BLaER1 (cell line): ENCODE data around the gene BTBD9.

Experiments used
- H3K27ac ChIP-seq: shearing (Covaris generic); formaldehyde crosslinking; 2 replicates; pipeline ENCODE4 v1.8.1; 2022
- H3K27me3 ChIP-seq: shearing (Covaris generic); formaldehyde crosslinking; 2 replicates; pipeline ENCODE4 v1.8.1; 2022
- H3K36me3 ChIP-seq: shearing (Covaris generic); formaldehyde crosslinking; 2 replicates; pipeline ENCODE4 v1.8.1; 2022
- H3K4me1 ChIP-seq: shearing (Covaris generic); formaldehyde crosslinking; 2 replicates; pipeline ENCODE4 v1.8.1; 2022
- H3K4me2 ChIP-seq: shearing (Covaris generic); formaldehyde crosslinking; 2 replicates; pipeline ENCODE4 v1.8.1; 2022
- H3K4me3 ChIP-seq: shearing (Covaris generic); formaldehyde crosslinking; 2 replicates; pipeline ENCODE4 v1.8.1; 2022
- H3K9ac ChIP-seq: shearing (Covaris generic); formaldehyde crosslinking; 2 replicates; pipeline ENCODE4 v1.8.1; 2022
- H3K9me3 ChIP-seq: shearing (Covaris generic); formaldehyde crosslinking; 2 replicates; pipeline ENCODE4 v1.8.1; 2022
- H4K20me1 ChIP-seq: shearing (Covaris generic); formaldehyde crosslinking; 2 replicates; pipeline ENCODE4 v1.8.1; 2022
- Cebpa-rat ChIP-seq: shearing (Covaris generic); IDR thresholded peaks from 2 replicates; pipeline ENCODE4 v1.8.1; 2022

BTBD9 gene

GRCh38 chr6:38166411-38167240, 473.1 kb downstream of the BTBD9 start:
- H3K4me3 ChIP-seq: no peak overlapping the region
- no peaks in the 10 kb centered on the region for H3K27me3 ChIP-seq
- peaks cover 10% of the 10 kb centered on the region for H3K4me1 ChIP-seq

GRCh38 chr6:38164671-38165108, 475.0 kb downstream of the BTBD9 start:
- no peaks in the 10 kb centered on the region for H3K27me3 ChIP-seq
- no peak overlapping the region for H3K9ac ChIP-seq
- no peak overlapping the region for H3K27ac ChIP-seq
- TF ChIP-seq Cebpa-rat: no peak
- H4K20me1 ChIP-seq: peaks cover 14% of the 10 kb centered on the region; the same call in 1 of the 2 replicates
- H3K9me3 ChIP-seq: no peaks in the 10 kb centered on the region
- no peak overlapping the region for H3K4me3 ChIP-seq
- no peak overlapping the region for H3K4me2 ChIP-seq
- peaks cover 10% of the 10 kb centered on the region for H3K4me1 ChIP-seq
- H3K36me3 ChIP-seq: peaks cover 12% of the 10 kb centered on the region

More at GRCh38 chr6:38166411-38167240, 473.1 kb downstream of the BTBD9 start:
- Histone ChIP-seq H3K9ac (no peak overlapping the region), H4K20me1 (0 out of 2 replicates have a peak, but pooled peaks cover 8% of the 10 kb centered on the region), H3K27ac (no peak overlapping the region), H3K4me2 (no peak overlapping the region), H3K36me3 (no peaks in the 10 kb centered on the region), H3K9me3 (no peaks in the 10 kb centered on the region)
- no peak for TF ChIP-seq Cebpa-rat

GRCh38 chr6:38164131-38164481, 475.6 kb downstream of the BTBD9 start:
- Histone ChIP-seq H3K36me3 (peaks cover 16% of the 10 kb centered on the region), H3K9me3 (no peaks in the 10 kb centered on the region), H3K27me3 (no peaks in the 10 kb centered on the region), H3K4me1 (peaks cover 10% of the 10 kb centered on the region), H3K27ac (no peak overlapping the region), H3K4me3 (no peak overlapping the region), H3K9ac (no peak overlapping the region), H3K4me2 (no peak overlapping the region), H4K20me1 (peaks cover 14% of the 10 kb centered on the region; the same call in 1 of the 2 replicates)
- no peak for TF ChIP-seq Cebpa-rat

- TF ChIP-seq Cebpa-rat: no peak
- H3K9ac ChIP-seq: no peak overlapping the region
- H4K20me1 ChIP-seq: peaks cover 14% of the 10 kb centered on the region; the same call in 1 of the 2 replicates
- peaks cover 16% of the 10 kb centered on the region for H3K36me3 ChIP-seq
- no peak overlapping the region for H3K27ac ChIP-seq
- no peak overlapping the region for H3K4me3 ChIP-seq
- H3K4me1 ChIP-seq: peaks cover 10% of the 10 kb centered on the region
- H3K4me2 ChIP-seq: no peak overlapping the region
- no peaks in the 10 kb centered on the region for H3K27me3 ChIP-seq
- no peaks in the 10 kb centered on the region for H3K9me3 ChIP-seq
Measured at GRCh38 chr6:38163186-38164130, 476.3 kb downstream of the BTBD9 start.

GRCh38 chr6:38162493-38163185, 477.1 kb downstream of the BTBD9 start:
- Histone ChIP-seq H3K9me3 (no peaks in the 10 kb centered on the region), H3K9ac (no peak overlapping the region), H3K4me1 (peaks cover 4% of the 10 kb centered on the region), H4K20me1 (peaks cover 14% of the 10 kb centered on the region; the same call in 1 of the 2 replicates), H3K4me2 (no peak overlapping the region), H3K4me3 (no peak overlapping the region), H3K27me3 (no peaks in the 10 kb centered on the region), H3K36me3 (peaks cover 18% of the 10 kb centered on the region), H3K27ac (no peak overlapping the region)
- no peak for TF ChIP-seq Cebpa-rat

- H3K9ac ChIP-seq: no peak overlapping the region
- H3K27me3 ChIP-seq: no peaks in the 10 kb centered on the region
- H3K9me3 ChIP-seq: no peaks in the 10 kb centered on the region
- TF ChIP-seq Cebpa-rat: no peak
- no peak overlapping the region for H3K4me2 ChIP-seq
- no peak overlapping the region for H3K4me3 ChIP-seq
- peaks cover 26% of the 10 kb centered on the region for H3K36me3 ChIP-seq
- H3K4me1 ChIP-seq: no peaks in the 10 kb centered on the region
- peaks cover 14% of the 10 kb centered on the region; the same call in 1 of the 2 replicates for H4K20me1 ChIP-seq
- H3K27ac ChIP-seq: no peak overlapping the region
Measured at GRCh38 chr6:38161754-38162492, 477.8 kb downstream of the BTBD9 start.

GRCh38 chr6:38161331-38161730, 478.4 kb downstream of the BTBD9 start:
- Histone ChIP-seq H3K4me2 (no peak overlapping the region), H3K27me3 (no peaks in the 10 kb centered on the region), H4K20me1 (peaks cover 14% of the 10 kb centered on the region; the same call in 1 of the 2 replicates), H3K27ac (no peak overlapping the region), H3K9ac (no peak overlapping the region), H3K4me3 (no peak overlapping the region), H3K9me3 (no peaks in the 10 kb centered on the region), H3K4me1 (no peaks in the 10 kb centered on the region), H3K36me3 (peaks cover 27% of the 10 kb centered on the region)
- TF ChIP-seq Cebpa-rat: no peak

GRCh38 chr6:38160831-38161230, 478.9 kb downstream of the BTBD9 start:
- no peak for TF ChIP-seq Cebpa-rat
- Histone ChIP-seq H3K36me3 (peaks cover 27% of the 10 kb centered on the region), H3K9me3 (no peaks in the 10 kb centered on the region), H3K4me2 (no peak overlapping the region), H4K20me1 (peaks cover 14% of the 10 kb centered on the region; the same call in 1 of the 2 replicates), H3K4me1 (peaks cover under 1% of the 10 kb centered on the region), H3K27me3 (no peaks in the 10 kb centered on the region), H3K4me3 (no peak overlapping the region), H3K9ac (no peak overlapping the region), H3K27ac (no peak overlapping the region)

GRCh38 chr6:38159596-38159995, 480.1 kb downstream of the BTBD9 start:
- no peak overlapping the region for H3K9ac ChIP-seq
- no peak overlapping the region for H3K4me3 ChIP-seq
- no peak for TF ChIP-seq Cebpa-rat
- peaks cover 13% of the 10 kb centered on the region for H3K4me1 ChIP-seq
- no peak overlapping the region for H3K4me2 ChIP-seq
- peaks cover 27% of the 10 kb centered on the region for H3K36me3 ChIP-seq
- H3K27ac ChIP-seq: no peak overlapping the region
- H4K20me1 ChIP-seq: peaks cover 24% of the 10 kb centered on the region
- H3K9me3 ChIP-seq: no peaks in the 10 kb centered on the region
- H3K27me3 ChIP-seq: no peaks in the 10 kb centered on the region
